Limb (tissue), 2 donors: ENCODE results near the gene XRCC2.
"Not testable (repeated sequence)": the region's sequence is repeated elsewhere in the genome, so short reads cannot be mapped to it uniquely, and the experiment has no call there.

Experiments
- DNase-seq, 2 donors: peaks; one replicate each; pipeline ENCODE4 v3.0.0-alpha.2; 2016; ENCODE audit errors: extremely low spot score in 2 of 2

The XRCC2 gene

DNA sequence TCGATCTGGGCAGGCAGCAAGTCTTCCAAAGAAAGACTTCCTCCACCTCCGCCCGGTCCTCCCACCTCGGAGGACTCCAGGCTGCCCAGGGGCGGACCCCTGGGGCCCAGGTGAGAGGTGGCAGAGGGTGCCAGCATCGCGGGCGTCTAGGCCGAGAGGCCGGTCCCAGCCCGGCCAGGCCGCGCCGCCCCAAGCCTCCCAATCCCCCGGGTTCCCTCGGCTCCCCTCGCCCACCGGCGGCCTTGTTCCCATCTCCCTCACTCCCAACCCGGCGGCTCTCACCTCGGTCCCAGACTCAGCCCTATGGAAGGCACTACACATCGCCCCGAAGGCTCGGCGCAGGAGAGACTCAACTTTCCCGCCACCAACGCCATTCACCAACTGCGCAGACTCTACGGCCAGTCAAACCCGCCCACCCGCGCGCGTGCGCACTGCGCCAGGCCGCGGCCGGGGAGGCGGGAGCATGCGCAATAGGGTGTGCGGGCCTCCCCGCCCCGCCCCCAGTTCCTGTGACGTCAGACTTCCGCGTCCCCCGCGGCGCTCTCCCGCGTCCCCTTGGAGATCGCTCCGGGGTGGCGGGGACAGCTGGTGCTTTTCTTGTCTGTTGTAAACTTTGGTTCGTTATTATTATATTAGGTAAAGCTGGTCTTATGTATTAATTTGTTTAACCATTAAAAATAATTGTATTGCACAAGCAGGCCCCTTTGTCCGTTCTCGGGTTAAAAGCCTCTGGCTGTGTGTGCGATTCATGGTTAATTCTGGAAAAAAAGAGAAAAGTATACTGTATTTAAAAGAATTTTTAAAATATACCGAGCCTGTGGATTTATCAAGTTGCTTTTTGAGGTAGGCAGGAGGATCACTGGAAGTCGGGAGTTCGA lies at the start of gene XRCC2:
TSS of gene XRCC2 (minus strand) at position 383 of the 878 bp plus-strand sequence. CDS start at position 321, 62 bp downstream.
- peak; percentile 91 to 99 for DNase-seq

DNA sequence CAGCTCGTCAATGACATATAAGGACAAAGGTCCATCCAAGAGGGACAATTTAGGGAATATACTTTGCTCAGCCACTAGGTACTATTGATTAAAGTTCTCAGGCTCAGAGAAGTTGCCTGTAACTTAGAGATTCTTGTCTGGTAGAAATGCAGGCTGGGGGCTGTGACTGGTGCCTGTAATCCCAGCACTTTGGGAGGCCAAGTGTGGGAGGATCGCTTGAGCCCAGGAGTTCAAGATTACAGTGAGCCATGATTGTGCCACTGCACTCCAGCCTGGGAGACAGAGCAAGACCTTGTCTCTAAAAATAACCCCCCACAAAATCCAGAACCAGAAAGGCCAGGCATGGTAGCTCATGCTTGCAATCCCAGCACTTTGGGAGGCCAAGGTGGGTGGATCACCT lies 47.4 kb upstream of the XRCC2 start:
- DNase-seq = no peak

DNA sequence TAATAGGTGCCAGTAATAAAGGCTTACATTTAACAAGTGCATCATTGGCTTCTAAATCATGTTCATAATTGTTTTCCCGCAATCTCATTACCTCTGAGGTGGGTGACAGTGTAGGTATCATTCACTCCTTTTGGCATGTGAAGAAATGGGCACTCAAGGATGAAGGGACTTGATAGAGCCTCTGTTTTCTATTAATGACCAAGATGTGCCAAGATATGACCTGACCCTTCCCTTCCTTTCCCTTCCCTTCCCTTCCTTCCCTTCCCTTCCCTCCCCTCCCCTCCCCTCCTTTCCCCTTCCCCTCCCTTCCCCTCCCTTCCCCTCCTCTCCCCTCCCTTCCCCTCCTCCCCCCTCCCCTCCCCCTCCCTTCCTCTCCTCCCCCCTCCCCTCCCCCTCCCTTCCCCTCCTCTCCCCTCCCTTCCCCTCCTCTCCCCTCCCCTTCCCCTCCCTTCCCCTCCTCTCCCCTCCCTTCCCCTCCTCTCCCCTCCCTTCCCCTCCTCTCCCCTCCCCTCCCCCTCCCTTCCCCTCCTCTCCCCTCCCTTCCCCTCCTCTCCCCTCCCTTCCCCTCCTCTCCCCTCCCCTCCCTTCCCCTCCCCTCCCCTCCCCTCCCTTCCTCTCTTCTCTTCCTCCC lies 36.6 kb upstream of the XRCC2 start:
- not testable (repeated sequence) for DNase-seq

GRCh38 chr7:152711444-152711944 lies 35.6 kb upstream of the XRCC2 start:
- no peak for DNase-seq

- DNase-seq = no peak
Observed at GRCh38 chr7:152710153-152710442, 34.2 kb upstream of the XRCC2 start.

- no peak for DNase-seq
Observed at GRCh38 chr7:152709287-152710152, 33.6 kb upstream of the XRCC2 start.

DNA sequence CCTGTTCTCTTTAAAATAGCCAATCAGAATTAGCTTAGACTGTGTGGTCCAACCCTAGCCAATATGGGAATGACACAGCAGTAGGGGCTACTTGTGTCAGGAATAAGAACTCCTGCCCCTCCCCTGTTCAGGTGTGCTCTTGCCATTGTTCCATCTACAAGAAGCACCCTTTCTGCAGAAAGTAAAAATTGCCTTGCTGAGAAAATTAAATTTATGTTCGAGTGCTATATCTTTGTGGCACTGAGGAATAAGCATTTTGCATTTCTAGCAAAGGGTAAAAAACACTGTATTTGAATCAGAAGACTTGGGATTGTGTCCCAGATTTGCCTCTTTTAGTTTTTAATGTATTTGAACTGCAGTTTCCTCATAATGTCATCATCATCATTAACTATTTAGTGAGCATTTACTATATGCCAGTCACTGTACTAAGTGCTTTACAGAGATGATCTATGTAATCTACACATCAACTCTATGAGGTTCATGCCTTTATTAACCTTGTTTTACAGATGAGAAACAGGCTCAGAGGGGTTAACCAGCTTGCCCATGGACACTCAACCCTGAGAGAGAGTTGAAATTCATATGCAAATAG lies 28.9 kb upstream of the XRCC2 start:
- DNase-seq = no peak

- DNase-seq = no peak
Observed at GRCh38 chr7:152699079-152699478, 23.1 kb upstream of the XRCC2 start.

DNA sequence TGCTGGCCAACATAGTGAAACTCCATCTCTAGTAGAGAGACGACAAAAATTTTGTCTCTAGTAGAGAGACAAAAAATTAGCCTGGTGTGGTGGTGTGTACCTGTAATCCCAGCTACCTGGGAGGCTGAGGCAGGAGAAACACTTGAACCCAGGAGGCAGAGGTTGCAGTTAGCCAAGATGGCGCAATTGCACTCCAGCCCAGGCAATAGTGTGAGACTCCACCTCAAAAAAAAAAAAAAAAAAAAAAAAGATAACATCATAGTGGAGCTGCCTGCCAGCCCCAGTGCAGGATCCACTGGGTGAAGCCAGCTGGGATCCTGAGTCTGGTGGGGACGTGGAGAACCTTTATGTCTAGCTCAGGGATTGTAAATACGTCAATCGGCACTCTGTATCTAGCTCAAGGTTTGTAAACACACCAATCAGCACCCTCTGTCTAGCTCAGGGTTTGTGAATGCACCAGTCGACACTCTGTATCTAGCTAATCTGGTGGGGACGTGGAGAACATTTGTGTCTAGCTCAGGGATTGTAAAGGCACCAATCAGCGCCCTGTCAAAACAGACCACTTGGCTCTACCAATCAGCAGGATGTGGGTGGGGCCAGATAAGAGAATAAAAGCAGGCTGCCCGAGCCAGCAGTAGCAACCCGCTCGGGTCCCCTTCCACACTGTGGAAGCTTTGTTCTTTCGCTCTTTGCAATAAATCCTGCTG lies 21.5 kb upstream of the XRCC2 start:
- DNase-seq = not testable (repeated sequence)

- not testable (repeated sequence) for DNase-seq
Observed at GRCh38 chr7:152692196-152692595, 16.3 kb upstream of the XRCC2 start.

- DNase-seq = no peak
Observed at GRCh38 chr7:152683297-152683696, 7.4 kb upstream of the XRCC2 start.

GRCh38 chr7:152677808-152678670 lies 2.1 kb upstream of the XRCC2 start:
- DNase-seq = no peak

- DNase-seq = peak in 1 of 2 donors; percentile 34
Observed at GRCh38 chr7:152674860-152675758, 832 bp downstream of the XRCC2 start.

GRCh38 chr7:152673897-152674296 lies 2.0 kb downstream of the XRCC2 start:
- DNase-seq = no peak

DNA sequence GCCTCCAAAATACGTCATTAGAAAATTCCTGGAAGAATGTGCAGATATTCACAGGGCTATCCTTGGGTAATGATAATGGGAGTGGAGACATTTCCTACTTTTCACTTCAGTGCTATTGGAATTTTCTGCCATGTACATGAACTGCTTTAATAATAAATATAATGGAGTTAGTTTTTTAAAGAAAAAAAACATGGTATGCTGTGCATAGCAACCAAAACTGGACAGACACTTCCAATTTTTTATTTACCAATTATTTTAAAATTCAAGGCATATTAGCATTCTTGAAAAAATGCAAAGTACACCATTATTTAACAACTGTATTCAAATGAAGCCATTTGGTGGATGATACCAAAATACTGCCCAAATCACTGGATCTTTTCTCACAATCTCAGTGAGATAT lies 3.3 kb downstream of the XRCC2 start:
- DNase-seq = no peak

- DNase-seq = no peak
Observed at GRCh38 chr7:152669758-152670157, 6.2 kb downstream of the XRCC2 start.

DNA sequence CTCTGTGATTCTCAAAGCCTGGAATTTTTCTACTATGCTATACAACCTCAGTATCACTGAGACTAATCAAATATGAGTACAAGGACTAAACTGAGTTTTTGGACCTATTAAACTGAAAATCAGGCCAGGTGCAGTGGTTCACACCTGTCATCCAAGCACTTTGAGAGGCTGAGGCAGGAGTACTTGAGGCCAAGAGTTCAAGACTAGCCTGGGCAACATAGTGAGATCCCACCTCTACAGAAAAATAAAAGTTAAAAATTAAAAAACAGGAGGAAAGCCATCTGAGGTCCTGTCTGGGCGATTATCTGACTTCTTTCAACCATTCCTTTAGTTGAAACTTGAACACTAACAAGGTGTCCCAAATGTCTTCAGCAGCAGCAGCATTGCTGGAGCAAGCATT lies 7.0 kb downstream of the XRCC2 start:
- DNase-seq = no peak

DNA sequence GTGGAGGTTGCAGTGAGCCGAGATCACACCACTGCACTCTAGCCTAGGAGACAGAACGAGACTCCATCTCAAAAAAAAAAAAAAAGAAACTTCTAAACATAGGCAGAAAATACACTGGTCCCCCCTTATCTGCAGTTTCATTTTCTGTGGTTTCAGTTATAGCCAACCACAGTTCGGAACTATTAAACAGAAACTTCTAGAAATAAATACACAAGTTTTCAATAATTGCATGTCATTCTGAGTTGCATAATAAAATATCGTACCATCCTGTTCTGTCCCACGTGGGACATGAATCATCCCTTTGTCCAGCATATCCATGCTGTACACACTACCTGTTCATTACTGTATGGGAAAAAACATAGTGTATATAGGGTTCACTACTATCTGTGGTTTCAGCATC lies 8.0 kb downstream of the XRCC2 start:
- no peak for DNase-seq

- DNase-seq = no peak
Observed at GRCh38 chr7:152666078-152666477, 9.9 kb downstream of the XRCC2 start.
